Measurements from ENCODE around the gene KRT74. TPM values are rescaled to one million over a fixed set of nuclear protein-coding genes. Genes with fewer than 3 reads are reported as not detected.

The KRT74 gene
- total and polyA plus RNA-seq, 2 donors from 2014 or later, result not detected

- Histone ChIP-seq H3K36me3 (ENCODE audit: control insufficient read depth in 2 of 3, insufficient read depth in 3 of 3, low read length in 3 of 3) (no peaks in the 10 kb centered on the region), H3K9me3 (ENCODE audit: control insufficient read depth in 2 of 3, insufficient read depth in 1 of 3, low read length in 3 of 3) (no peaks in the 10 kb centered on the region), H3K4me1 (ENCODE audit: control insufficient read depth in 2 of 3, insufficient read depth in 2 of 3, low read depth in 1 of 3, low read length in 3 of 3) (no peaks in the 10 kb centered on the region), H3K27ac (ENCODE audit: low read depth in 2 of 2, low read length in 2 of 2) (no peak overlapping the region), H3K27me3 (ENCODE audit: control insufficient read depth, insufficient read depth, low read length) (no peaks in the 10 kb centered on the region), H3K9ac (ENCODE audit: low read length in 3 of 3) (no peak overlapping the region), H3K4me3 (ENCODE audit: low read length in 3 of 3) (no peak overlapping the region)
- intact Hi-C loops (cut with DNase I), result no loop called here
- TF ChIP-seq CTCF (IDR thresholded peaks at IDR 0.05; ENCODE audit: borderline replicate concordance, extremely low read depth, insufficient read depth), result no peak
- FAIRE-seq (no peak), DNase-seq (no peak)
Measured at GRCh38 chr12:52585066-52585465, 11.4 kb upstream of the KRT74 start.

GRCh38 chr12:52584156-52584682 lies 10.6 kb upstream of the KRT74 start:
- H3K27me3 ChIP-seq (ENCODE audit: control insufficient read depth, insufficient read depth, low read length), result no peaks in the 10 kb centered on the region
- no peak for TF ChIP-seq CTCF (IDR thresholded peaks at IDR 0.05; ENCODE audit: borderline replicate concordance, extremely low read depth, insufficient read depth)
- H3K36me3 ChIP-seq (ENCODE audit: control insufficient read depth in 2 of 3, insufficient read depth in 3 of 3, low read length in 3 of 3), result no peaks in the 10 kb centered on the region
- intact Hi-C loops (cut with DNase I), result loop anchor here (5.0 kb wide), 1 partner anchor 293 kb away; no protein-coding TSS in a partner anchor
- peak in 1 of 5 donors; percentile 39 for DNase-seq
- no peak for FAIRE-seq
- H3K4me1 ChIP-seq (ENCODE audit: control insufficient read depth in 2 of 3, insufficient read depth in 2 of 3, low read depth in 1 of 3, low read length in 3 of 3), result no peaks in the 10 kb centered on the region
- H3K9me3 ChIP-seq (ENCODE audit: control insufficient read depth in 2 of 3, insufficient read depth in 1 of 3, low read length in 3 of 3), result no peaks in the 10 kb centered on the region
- H3K27ac ChIP-seq (ENCODE audit: low read depth in 2 of 2, low read length in 2 of 2), result no peak overlapping the region
- no peak overlapping the region for H3K4me3 ChIP-seq (ENCODE audit: low read length in 3 of 3)
- no peak overlapping the region for H3K9ac ChIP-seq (ENCODE audit: low read length in 3 of 3)

- FAIRE-seq, result no peak
- H3K36me3 ChIP-seq (ENCODE audit: control insufficient read depth in 2 of 3, insufficient read depth in 3 of 3, low read length in 3 of 3), result no peaks in the 10 kb centered on the region
- intact Hi-C loops (cut with DNase I), result loop anchor here (5.0 kb wide), 1 partner anchor 294 kb away; no protein-coding TSS in a partner anchor
Measured at GRCh38 chr12:52582971-52583456, 9.4 kb upstream of the KRT74 start.

More at GRCh38 chr12:52582971-52583456, 9.4 kb upstream of the KRT74 start:
- H3K27ac ChIP-seq (ENCODE audit: low read depth in 2 of 2, low read length in 2 of 2), result no peak overlapping the region
- H3K9me3 ChIP-seq (ENCODE audit: control insufficient read depth in 2 of 3, insufficient read depth in 1 of 3, low read length in 3 of 3), result no peaks in the 10 kb centered on the region
- no peaks in the 10 kb centered on the region for H3K4me1 ChIP-seq (ENCODE audit: control insufficient read depth in 2 of 3, insufficient read depth in 2 of 3, low read depth in 1 of 3, low read length in 3 of 3)
- no peak overlapping the region for H3K4me3 ChIP-seq (ENCODE audit: low read length in 3 of 3)
- no peak overlapping the region for H3K9ac ChIP-seq (ENCODE audit: low read length in 3 of 3)
- DNase-seq, result peak in 4 of 5 donors; percentile 73 to 86 (median 78)
- peak; percentile 76 for TF ChIP-seq CTCF (IDR thresholded peaks at IDR 0.05; ENCODE audit: borderline replicate concordance, extremely low read depth, insufficient read depth)
- H3K27me3 ChIP-seq (ENCODE audit: control insufficient read depth, insufficient read depth, low read length), result no peaks in the 10 kb centered on the region
